Subcutaneous adipose tissue (tissue), 4 donors: ENCODE results near the gene PTRH2. TPM values are rescaled to one million over a fixed set of nuclear protein-coding genes. Genes with fewer than 3 reads are reported as not detected.

Experiments used
- CTCF ChIP-seq: fragments of 450-650 bp; IDR thresholded peaks from one replicate; pipeline ENCODE4 v1.5.1; 2016; ENCODE audit warnings: low read depth, mild to moderate bottlenecking, control low read depth, antibody characterized with exemption, moderate library complexity
- total RNA-seq, 4 donors: library from RNA; depleted of rRNA; stranded (reverse); fragments of >200 nt; gene quantifications; one replicate each; pipeline ENCODE4 v1.1.0, GENCODE V29; 2016

The PTRH2 gene
- total RNA-seq, 4 donors from 2014 or later, result 17.3 to 36.7 (median 32.4) TPM

DNA sequence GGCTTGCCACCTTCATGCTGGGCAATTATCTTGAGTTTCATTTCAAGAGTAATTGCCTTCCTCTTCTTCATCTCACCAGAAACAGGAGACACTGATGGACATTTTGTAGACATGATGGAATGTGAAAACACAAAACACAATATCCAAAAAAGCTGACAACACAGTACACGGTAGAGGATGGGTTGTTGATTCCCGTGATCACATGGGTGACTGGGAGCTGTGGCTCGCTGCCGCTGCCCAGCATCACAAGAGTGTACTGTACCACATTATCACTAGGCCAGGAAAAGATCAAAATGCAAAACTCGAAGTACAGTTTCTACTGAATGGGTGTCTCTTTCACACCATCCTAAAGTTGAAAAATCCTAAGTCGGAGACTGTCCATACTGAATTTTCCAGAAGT lies 7.4 kb downstream of the PTRH2 start:
- no peak for TF ChIP-seq CTCF

GRCh38 chr17:59699218-59699617 lies 8.0 kb downstream of the PTRH2 start:
- no peak for TF ChIP-seq CTCF

DNA sequence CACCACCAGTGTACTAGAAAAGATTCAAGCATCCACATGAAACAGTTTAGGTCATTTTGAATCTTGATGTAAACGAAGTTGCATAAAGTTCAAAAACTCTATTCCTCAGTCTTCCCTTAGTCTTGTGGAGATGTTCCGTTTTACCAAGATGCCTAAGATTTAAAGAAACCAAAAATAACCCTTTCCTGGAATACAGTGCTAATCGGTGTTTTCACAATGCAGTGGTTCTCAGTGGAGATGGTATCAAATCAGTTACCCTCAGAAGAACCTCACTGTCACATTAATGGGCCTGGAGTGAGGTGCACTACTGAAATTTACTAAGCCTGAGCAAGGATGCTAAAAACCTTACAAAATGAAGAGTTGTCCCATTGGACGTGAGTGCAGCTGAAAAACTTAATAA lies 9.1 kb downstream of the PTRH2 start:
- no peak for TF ChIP-seq CTCF

DNA sequence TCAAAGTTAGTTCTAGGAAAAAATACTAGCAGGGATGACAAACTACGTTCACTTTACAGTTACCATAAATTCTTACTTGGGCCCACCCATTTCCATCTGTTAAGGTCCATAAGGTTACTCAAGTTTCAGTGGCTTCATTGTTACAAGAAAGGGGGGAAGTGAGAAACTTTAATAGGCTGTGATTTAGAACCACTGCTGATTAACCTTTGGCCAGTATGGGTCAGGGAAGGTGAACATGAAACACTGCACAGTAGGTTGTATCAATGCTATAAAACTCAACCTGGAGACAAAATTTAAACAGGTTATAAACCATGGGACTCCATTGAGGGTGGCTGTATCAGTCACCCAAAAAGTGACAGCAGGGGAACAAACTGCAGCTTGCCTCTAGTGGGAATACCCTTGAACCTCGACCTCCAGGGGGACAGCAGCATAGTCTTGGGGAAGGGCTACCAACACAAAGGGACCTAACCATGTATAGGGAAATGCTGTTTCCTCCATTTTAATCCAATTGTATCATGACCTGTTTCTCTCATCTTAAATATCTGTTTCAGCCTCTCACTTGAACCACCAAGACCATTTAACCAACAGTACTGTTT lies 10.4 kb downstream of the PTRH2 start:
- TF ChIP-seq CTCF, result no peak

- no peak for TF ChIP-seq CTCF
Observed at GRCh38 chr17:59695945-59696681, 11.1 kb downstream of the PTRH2 start.

- TF ChIP-seq CTCF, result no peak
Observed at GRCh38 chr17:59694344-59694743, 12.9 kb downstream of the PTRH2 start.

GRCh38 chr17:59693582-59693981 lies 13.6 kb downstream of the PTRH2 start:
- no peak for TF ChIP-seq CTCF
